Dedifferentiated amniotic fluid mesenchymal stem cell (primary cell): ENCODE measurements around the gene XDH.

ENCODE experiments used
- DNase-seq: peaks from one replicate; pipeline ENCODE4 v3.0.0-alpha.2; 2016; ENCODE audit errors: extremely low spot score

The XDH gene

DNA sequence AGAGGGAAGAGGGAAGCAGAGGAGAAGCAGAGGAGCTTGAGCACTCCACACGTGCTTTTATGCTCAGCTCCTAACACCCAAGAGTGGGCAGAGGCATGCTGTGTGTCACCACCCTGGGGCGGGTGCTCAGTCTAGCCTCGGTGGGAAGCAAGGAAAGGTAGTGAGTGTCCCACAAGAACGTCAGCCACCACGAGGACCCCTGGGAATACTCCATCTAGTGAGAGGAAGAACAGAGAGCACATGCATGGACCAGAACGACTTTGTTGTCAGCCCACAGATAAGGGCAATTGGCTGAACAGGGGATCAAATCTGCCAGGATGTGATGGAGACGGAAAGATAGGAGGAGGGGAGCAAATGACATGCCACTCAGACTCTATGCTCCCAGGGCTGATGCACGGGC, 83.4 kb downstream of the XDH start:
- no peak for DNase-seq

DNA sequence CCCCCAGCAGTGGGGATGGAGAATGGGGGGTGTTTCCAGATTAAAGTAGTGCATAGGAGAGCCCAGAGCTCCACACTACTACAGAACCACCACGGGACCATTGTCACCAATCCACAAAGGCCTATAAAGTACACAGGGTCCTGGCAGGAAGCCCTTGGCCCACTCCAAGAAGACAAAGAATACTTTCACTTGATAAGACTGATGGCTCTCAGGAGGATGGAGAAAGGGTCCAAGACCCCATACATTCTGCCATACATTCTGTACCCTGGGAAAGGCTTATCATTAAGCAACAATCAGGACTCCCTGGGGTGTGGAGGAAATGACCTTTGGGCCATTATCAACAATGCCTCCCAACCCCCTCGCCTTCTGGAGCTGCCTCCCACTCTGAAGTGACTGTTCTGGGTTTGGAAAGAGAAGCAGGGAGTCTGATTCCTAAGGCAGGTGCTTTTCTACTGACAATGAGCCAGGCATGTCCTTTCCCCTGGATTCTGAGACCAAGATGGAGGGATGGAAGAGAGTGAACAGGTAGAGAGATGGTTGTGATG, 85.4 kb downstream of the XDH start:
- DNase-seq = no peak

DNA sequence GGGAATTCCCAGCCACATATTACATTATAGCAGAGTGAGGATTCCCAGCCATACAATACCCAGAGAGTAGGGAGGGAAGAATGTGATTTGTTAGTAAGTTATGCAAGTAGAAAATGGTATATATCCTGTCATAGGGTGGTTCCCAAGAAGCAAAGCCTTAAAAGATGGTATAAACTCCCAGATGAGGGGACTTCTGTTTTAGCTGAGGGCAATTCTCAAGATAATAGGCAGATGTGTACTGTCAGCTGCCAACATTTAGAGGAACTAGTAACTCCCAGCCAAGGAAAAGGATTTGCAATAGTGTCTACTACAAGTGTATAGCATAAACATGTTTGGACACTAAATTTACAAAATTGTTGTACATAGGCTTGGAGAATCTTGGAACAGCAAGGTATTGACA, 86.5 kb downstream of the XDH start:
- DNase-seq = no peak

DNA sequence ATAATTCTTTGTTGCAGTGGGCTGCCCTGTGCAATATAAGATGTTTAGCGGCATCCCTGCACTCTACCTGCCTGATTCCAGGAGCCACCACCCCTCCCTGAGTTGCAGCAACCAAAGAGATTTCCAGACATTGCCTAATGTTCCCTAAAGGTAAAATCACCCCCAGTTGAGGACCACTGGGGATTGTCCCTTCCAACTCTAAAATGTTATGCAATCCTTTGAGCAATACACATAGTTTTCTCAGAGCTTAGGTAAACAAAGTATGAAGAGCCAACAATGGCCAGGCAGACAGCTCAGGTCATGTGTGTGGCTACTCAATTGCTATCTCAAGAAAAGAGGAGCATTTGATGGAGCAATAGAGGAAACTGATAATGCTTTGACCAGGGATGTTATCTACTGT, 87.0 kb downstream of the XDH start:
- no peak for DNase-seq

DNA sequence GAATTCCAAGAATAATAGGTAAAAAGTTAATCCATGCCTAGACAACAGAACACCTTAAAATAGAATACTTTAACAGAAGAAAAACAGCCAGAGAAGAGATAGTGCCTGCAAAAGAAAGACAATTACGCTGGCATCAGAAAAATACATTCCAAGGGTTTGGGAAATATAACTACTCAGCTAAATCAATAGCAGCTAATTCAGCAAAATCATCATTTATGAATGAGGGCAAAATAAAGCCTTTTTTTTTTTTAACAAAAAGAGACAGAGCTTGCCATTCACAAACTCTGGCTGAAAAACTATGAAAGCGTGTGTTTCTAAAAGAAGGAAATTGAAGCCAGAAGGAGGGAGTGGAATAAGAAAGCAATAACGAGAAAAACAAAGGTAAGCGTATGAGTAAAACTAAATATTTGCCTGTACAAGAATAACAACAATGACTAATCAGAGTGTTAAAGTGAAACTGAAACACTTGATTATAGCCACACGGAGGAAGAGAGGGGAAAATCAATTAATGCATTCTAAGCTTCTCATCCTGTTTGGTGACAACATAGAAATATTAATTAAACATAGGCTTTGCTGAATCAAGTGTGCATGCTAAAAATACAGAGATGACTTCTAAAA, 90.4 kb downstream of the XDH start:
- no peak for DNase-seq

DNA sequence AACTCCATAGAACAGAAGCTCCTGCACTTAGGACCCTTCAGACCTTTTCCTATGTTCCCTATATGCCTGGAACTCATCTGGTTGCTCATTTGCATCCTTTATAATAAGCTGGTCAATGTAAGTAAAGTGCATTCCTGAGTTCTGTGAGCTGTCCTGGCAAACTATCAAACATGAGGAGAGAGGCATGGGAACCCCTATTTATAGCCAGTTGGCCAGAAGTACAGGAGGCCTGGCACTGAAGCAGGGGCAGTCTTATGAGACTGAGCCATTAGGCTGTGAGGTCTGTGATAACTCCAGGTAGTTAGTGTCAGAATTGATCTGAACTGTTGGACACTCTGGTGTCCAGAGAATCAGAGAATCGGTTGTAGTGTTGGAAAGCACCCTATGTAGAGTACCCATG, 92.2 kb downstream of the XDH start:
- no peak for DNase-seq

DNA sequence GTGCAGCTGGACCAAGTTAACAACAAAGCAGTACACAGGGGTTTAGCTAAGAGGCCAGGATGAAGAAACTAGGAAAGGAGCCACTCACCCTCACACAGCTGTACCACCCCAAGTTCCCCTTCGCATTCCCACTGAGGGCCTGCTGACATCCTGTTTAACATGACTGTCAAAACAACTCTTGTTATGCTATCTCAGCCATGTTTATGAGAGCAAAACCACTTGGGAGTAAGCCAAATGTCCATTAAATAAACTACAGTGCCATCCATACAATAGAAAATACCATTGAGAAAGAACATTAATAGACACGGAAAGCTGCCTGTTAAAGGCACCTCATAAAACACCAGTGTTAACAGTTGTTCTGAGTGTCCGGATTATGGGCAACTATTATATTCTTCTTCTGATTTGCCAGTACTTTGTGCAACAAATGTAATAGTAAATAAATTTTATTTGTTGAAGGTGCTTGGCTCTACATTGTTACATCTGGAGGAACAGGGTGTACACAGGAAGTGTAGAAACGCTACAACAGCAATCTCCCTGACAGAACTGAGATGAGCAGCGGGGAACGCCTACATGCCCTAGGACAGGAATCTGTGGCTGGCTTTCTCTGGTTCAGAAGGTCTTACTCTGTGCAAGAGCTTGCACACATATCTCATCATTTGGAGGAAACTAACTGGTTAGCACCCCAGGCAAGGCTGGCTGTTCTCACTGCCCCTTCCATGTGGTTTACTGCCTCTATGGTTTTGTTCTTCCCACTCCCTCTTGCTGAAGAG, 95.0 kb downstream of the XDH start:
- DNase-seq = no peak

DNA sequence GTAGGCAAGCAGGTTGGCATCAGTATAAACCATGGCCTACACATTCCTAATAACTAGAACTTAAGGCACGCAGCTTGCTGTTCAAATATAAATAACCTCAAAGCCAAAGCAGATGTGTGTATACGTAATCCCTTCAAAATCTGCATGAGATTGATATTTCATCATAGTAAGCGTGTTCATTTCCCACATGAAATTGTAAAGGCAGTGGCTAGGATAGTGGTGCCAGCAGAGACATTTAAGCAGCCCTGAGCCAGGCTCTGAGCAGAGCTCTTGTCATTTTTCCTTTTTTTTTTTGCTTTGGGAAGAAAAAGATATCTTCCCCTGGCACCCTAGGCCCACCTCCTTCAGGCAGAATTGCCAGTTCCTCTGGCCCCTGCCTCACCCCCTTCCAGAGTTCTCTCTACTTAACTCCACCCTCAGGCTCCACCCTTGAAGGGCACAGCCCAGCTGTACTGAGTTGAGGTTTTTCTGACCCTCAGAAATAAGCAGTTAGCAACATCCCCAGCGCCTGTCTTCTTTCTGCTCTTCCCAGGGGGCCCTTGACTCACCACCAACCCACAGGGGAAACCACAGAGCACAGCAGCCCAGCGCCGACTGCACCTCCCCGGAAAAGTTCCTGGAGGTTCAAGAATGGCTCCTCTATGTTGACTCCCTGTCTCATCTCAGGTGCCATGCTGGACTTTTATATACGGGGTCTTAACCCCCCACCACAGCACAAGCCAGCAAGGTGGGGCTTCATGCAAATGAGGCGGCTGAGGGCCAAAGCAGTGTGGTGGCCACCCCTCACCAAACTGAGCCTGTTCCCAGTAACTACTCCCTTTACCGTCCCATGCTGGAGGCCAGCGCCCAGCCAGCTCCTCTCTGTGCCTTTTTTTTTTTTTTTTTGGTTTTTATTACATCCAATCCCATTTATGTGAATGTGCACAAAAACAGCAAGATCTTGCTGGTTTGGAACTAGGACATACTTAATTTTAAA, 95.9 kb downstream of the XDH start:
- no peak for DNase-seq

DNA sequence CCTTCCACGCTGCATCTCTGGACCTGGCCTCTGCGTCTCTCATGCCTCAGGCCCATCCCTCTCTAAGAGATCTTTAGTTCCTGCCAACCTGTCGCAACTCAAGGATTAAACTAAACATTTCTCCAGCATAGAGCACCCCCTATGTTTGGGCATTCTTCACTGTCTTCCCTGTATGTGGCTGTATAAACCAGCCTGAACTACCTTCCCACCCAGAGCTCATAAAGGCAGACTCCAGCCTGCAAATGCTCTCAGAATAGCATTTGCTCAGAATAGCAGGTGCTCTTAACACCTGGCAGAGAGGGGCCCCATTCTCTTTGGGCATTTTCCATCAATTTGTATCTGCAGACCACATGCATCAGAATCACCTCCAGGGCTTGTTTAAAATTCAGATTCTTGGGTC, 97.1 kb downstream of the XDH start:
- no peak for DNase-seq

DNA sequence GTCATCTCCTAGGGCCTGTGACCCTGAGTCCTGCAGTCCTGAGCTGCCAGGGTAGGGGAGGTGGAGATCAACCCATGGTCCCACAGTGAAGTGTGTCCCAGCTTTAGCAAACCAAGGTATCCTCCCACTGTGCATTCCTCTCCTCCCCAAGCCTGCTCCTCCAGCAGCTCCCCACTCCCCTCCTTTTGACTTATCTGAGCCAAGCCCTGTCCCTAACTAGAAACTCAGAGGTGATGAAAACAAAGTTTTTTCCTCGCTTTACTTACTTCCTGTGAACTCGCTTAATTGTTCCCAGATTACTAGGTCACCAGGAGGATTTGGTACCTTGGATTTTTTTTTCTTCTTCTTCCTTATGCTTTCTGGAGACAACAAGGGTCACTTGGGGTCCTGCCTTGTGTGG, 99.8 kb downstream of the XDH start:
- no peak for DNase-seq

DNA sequence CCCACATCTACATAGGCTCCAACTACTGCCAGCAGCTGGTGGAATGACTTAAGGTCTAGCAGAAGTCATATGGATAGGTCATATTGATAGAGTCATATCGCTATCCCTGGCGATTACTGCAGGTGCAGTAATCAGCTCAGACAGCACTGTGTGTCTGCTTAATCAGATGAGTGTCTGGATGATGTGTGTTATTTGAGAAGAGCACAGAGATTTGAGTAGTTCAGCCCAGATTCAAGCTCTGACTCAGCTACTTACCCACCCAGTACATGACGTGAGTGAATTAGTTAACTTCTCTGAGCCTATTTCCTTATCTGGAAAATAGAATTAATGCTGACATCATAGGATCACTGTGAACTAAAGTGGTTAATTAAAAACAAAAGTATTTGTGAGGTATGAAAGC, 101.6 kb downstream of the XDH start:
- no peak for DNase-seq

DNA sequence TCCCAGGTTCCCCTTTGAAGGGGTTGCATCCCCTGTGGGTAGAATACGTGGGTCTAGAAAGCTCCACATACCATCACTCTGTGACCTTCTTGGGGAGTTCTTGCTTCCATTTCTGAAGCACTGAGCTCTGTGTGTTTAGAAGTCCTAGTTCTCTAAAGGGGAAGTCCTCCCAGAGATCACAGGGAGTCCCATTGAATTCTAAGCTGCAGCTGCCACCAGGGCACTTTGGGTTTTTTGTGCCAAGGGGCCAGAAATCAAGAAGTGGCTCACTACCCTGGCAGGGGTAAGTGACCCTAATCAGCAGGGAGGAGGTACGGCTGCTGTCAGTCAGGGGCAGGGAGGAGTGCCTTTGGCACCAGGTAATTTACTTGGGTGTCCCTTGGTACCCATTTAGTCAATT, 109.7 kb downstream of the XDH start:
- no peak for DNase-seq

DNA sequence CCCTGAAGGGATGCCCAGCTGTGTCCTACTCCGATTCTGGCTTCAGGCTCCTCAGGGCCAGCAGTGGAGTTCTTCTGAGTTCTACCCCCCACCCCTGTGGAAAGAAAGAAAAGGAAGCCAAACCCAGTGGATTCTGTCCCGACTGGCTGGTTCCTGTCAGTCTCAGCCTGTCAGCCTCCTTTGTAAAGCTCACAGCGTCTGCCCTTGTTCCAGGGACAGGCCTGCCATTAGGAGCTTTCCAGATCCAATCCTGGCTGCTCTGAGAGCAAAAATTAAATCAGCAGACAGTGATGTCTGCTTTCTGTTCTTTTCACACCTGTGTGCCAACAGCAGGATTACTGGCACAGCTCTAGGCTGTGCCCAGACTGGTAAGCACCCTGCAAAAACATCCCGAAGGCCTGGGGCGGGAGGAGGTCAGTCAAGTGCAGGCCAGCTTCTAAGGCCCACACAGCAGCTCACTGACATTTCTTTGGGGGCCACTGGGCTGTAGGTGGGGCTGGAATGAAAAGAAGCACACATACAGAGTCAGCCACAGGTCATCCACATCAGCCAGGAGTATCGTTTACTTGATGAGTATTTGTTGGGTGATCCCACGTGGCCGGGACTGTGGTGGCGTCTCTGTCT, 111.5 kb downstream of the XDH start:
- DNase-seq = no peak

DNA sequence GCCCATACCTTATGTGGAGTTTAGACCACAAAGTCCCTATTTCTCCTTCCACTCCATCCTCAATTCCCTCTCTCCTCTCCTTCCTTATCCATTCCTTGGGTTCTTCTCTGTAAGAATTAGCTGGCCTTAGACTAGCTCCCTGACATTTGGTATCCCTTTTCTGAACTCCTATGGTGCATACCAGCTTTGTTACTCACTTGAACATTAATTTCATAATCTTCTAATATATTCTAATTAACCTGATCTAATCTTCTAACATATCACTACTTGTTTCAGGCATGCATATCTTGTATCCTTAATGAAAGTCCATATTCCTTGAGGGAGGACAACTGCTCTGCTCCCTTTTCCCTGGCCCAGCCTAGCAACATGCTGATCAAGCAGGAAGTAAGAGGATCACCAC, 114.2 kb downstream of the XDH start:
- DNase-seq = no peak

DNA sequence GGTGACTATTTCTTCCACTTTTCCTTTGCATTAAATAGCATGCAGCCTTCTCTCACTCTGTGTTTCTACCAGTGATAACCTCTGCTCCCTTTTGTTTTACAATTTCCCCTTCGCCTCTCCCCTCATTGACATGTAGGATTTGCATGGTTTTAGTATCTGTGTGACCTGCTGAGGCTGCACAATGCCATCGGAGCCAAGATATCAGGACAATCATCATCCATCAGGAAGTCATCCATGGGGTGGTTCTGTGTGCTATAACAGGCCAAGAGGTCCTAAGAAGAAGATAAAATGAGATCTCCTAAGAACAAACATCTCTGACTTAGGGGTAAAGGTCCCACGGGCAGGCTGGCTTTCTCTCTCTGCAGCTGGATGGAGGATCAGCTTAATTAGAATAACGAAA, 115.0 kb downstream of the XDH start:
- DNase-seq = no peak

DNA sequence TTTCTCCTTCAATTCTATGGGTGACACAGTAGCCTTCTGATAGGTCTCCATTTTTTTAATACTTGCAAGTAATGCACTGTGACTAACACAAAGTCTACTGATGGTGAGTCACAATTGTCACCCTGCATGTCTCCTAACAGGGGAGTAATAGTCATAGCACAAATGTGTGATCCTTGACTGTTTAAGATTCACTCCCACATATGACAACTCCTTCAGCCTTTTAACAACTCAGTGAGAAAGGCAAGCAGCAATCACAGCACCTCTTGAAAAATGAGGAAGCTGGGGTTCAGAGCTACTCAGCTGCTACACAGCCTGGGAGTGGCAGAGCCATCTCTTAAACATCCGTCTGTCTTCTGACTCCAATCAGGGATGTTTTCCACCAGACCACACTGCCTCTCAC, 116.8 kb downstream of the XDH start:
- DNase-seq = no peak

DNA sequence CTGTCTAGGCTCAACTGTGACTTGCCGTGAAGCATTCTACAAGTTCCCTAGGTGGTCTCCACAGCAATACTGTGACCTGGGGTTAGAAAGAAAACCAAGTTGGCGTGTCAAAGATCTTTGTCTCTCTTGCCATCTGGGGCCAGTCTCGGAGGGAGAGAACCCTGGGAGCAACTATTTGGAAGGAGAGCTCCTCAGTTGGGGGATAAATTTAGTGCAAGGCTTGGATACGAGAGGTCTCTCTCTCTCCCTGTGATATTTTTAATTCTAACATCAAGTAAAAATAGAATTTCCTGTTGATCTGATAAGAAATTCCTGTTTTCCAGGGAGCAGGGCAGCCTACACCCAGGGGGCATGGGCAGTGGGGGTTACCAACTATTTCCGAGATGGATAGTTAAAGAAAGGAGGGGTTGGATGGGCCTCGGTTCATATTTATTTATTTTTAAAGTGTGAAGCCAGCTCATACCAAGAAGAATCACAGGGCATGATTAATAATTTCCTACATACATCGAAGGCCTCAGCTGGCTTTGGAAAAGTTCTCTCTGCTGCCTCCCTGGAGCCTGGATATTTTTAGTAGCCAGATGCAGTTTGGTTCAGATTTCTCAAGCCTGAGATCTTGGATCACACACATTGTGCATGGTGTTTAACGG, 117.8 kb downstream of the XDH start:
- peak; percentile 25 for DNase-seq

DNA sequence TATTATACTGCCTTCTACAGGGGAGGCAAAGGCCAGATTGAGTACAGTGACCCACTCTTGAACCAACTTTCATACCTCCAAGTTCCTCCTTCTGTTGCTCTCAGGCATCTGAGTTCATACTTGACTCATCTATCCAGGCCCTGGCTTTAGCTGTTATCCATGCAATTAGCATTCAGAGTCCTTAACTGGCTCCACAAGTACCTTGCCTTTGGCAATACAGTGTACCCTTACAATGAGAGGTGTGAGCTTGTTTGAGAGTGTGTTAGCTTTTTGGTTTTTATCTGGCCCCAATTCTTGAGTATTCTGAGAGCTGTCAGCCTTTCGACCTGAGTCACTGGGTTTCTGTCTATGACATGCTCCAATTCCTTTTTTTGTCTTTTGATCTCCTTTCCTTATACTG, 120.3 kb downstream of the XDH start:
- no peak for DNase-seq

DNA sequence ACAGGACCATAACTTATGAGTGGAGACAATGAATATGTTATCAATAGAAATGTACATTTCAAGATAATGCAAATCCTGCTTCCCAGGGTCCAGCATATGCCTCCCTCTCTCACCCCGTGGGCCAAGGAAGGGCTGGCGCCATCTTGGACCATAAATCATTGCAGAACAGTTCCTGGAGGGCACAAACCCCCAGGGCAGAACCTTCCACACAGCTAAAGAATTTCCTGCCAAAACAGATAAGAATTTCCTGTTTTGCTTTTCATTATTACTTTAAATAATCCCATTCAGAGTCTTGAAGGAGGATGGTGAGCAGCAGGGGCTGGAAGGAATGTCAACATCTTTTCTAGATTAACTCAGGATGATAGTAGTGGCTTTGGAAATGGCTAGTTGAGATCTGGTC, 126.9 kb downstream of the XDH start:
- no peak for DNase-seq

DNA sequence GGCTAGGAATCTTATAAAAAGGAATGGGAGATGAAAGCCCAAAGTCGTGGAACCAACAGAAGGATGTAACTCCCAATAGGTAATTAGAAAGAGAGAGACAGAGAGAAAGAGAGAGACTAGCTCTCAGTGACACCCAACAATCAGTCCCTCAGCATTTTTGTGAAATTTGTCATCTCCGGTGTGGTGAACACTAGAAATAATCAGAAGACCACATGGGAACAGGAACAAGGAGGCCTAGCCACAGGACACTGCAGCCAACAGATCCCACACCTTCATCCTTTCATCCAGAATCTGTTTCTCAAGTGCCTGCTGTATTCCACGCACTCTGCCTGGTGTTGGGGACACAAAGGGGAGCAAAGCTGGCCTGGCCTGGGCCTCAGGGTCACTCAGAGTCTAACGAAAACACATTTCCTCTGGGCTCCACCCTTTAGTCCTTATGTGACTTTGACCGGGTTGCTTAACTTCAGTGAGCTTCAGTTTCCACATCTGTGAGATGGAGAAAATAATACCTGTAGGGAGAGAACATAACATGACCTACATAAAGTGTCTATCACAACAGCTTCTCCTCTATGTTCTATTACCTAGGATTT, 127.5 kb downstream of the XDH start:
- DNase-seq = no peak

DNA sequence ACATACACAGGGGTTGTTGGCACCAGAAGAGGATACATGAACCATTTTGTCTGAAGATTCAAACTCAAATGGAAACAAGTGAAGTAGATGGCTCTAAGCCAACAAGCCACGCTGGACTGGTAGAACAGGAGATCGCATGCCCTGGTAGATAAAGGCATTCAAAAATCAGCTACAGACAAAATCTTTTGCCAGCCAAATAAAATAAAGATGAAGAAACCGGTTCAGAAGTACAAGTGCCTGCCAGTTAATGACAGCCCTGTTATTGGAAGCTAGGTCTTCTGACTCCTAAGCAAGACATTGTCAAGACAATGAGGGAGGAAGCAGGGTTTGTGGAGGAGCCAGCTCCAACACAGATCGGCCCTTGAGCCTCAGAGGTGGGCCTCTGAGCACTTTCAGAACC, 128.3 kb downstream of the XDH start:
- DNase-seq = no peak
